Kidney (tissue), 14 donors: ENCODE data around the gene MEIKIN. TPM values are rescaled to one million over a fixed set of nuclear protein-coding genes. Genes with fewer than 3 reads are reported as not detected.
A peak's percentile ranks its signal among the peaks of the same experiment; 100 is the strongest.

Source experiments
- DNase-seq, 5 donors: peaks; one replicate each; pipeline ENCODE4 v3.0.0-alpha.2; 2013 to 2020
- FAIRE-seq: peaks from 2 replicates; lab custom pipeline; 2012; peaks lifted over from hg19 to GRCh38; lab: Jason Lieb, UNC
- H3K27ac ChIP-seq, 2 donors: one replicate each; pipeline ENCODE4 v1.7.0; 2013; ENCODE audit warnings: low read depth in 2 of 2, low read length in 2 of 2, inconsistent platforms in 1 of 2
- H3K27me3 ChIP-seq: one replicate; pipeline ENCODE4 v1.7.1; 2013; ENCODE audit warnings: low read length, inconsistent platforms; ENCODE audit not compliant: control insufficient read depth, insufficient read depth
- H3K36me3 ChIP-seq, 3 donors: one replicate each; pipeline versions ENCODE4 v1.7.0 to v1.7.1; 2013; ENCODE audit warnings: low read length in 3 of 3, control low read depth in 1 of 3, inconsistent platforms in 1 of 3; ENCODE audit not compliant: insufficient read depth in 3 of 3, control insufficient read depth in 2 of 3
- H3K4me1 ChIP-seq, 3 donors: one replicate each; pipeline versions ENCODE4 v1.7.0 to v1.7.1; 2013; ENCODE audit warnings: low read length in 3 of 3, inconsistent platforms in 1 of 3, low read depth in 1 of 3; ENCODE audit not compliant: control insufficient read depth in 2 of 3, insufficient read depth in 2 of 3
- H3K4me3 ChIP-seq, 3 donors: one replicate each; pipeline versions ENCODE4 v1.7.0 to v1.8.1; 2013; ENCODE audit warnings: low read length in 3 of 3, control low read depth in 1 of 3, inconsistent platforms in 1 of 3
- H3K9ac ChIP-seq, 3 donors: one replicate each; pipeline versions ENCODE4 v1.7.0 to v1.7.1; 2013; ENCODE audit warnings: low read length in 3 of 3, control low read depth in 1 of 3, inconsistent platforms in 1 of 3
- H3K9me3 ChIP-seq, 3 donors: one replicate each; pipeline versions ENCODE4 v1.7.0 to v1.7.1; 2013; ENCODE audit warnings: low read length in 3 of 3, control low read depth in 1 of 3, inconsistent platforms in 1 of 3; ENCODE audit not compliant: control insufficient read depth in 2 of 3, insufficient read depth in 1 of 3
- CTCF ChIP-seq: IDR thresholded peaks from 3 replicates; pipeline ENCODE4 v1.5.1; 2012; ENCODE audit warnings: mild to moderate bottlenecking, moderate library complexity, borderline replicate concordance; ENCODE audit not compliant: insufficient read depth; ENCODE audit errors: extremely low read depth
- intact Hi-C: fragments of 100-400 bp; cut with DNase I; formaldehyde crosslinking; loops from one replicate; pipeline ENCODE4 v1.11.1; 2022
- polyA plus RNA-seq: library from polyadenylated mRNA; stranded (reverse); fragments of 350-450 nt; fragmentation: Illumina TruSeq; extraction: RNeasy Lipid Tissue Mini Kit (QIAGEN cat#74804); gene quantifications from one replicate; pipeline ENCODE4 v1.2.3, GENCODE V29; 2014; ENCODE audit warnings: low read depth, low replicate concordance; ENCODE audit not compliant: insufficient read depth
- total RNA-seq: library from RNA; stranded (reverse); fragmentation: NEBNext Ultra II Directional; extraction: Animal tissue kit (Norgen Biotek cat#: 25700); gene quantifications from one replicate; pipeline ENCODE4 v1.2.1, GENCODE V29; 2021
- donor health status: control.
- donor health status: control.
- donor health status: control.
- donor health status: control.
- donor health status: control.
- donor health status: DM: yes; HTN: yes; CAD: no.
- donor health status: Normal renal cell carcinoma (clear cell type).

The MEIKIN gene
- total and polyA plus RNA-seq, 2 donors from 2014 or later: 0.63 TPM; not detected in 1

- DNase-seq (peak in 1 of 5 donors; percentile 8), FAIRE-seq (no peak)
- Histone ChIP-seq H3K9me3 (no peaks in the 10 kb centered on the region), H3K4me1 (no peaks in the 10 kb centered on the region), H3K27ac (no peak overlapping the region), H3K4me3 (no peak overlapping the region), H3K27me3 (no peaks in the 10 kb centered on the region), H3K9ac (no peak overlapping the region), H3K36me3 (no peaks in the 10 kb centered on the region)
- no peak for TF ChIP-seq CTCF
- intact Hi-C loops: no loop called here
Measured at GRCh38 chr5:131976414-131977211, 31.1 kb upstream of the MEIKIN start.

GRCh38 chr5:131974956-131975726, 29.7 kb upstream of the MEIKIN start:
- Histone ChIP-seq H3K27ac (no peak overlapping the region), H3K27me3 (no peaks in the 10 kb centered on the region), H3K4me3 (no peak overlapping the region), H3K36me3 (no peaks in the 10 kb centered on the region), H3K9ac (no peak overlapping the region), H3K4me1 (no peaks in the 10 kb centered on the region), H3K9me3 (no peaks in the 10 kb centered on the region)
- FAIRE-seq (no peak), DNase-seq (no peak)
- intact Hi-C loops: no loop called here
- no peak for TF ChIP-seq CTCF

GRCh38 chr5:131974622-131974955, 29.1 kb upstream of the MEIKIN start:
- no peak for TF ChIP-seq CTCF
- Histone ChIP-seq H3K9me3 (no peaks in the 10 kb centered on the region), H3K27me3 (no peaks in the 10 kb centered on the region), H3K4me1 (no peaks in the 10 kb centered on the region), H3K27ac (no peak overlapping the region), H3K4me3 (no peak overlapping the region), H3K9ac (no peak overlapping the region), H3K36me3 (no peaks in the 10 kb centered on the region)
- DNase-seq: no peak
- intact Hi-C loops: no loop called here
- FAIRE-seq: no peak
